ENCODE results near the gene TELO2.

Gene TELO2

GRCh38 chr16:1453316-1453715 lies 39.8 kb upstream of the TELO2 start:
- no peaks in the 10 kb centered on the region for H3K9me3 Mint-ChIP-seq
- no peaks in the 10 kb centered on the region for H3K27me3 Mint-ChIP-seq
- no peak overlapping the region for H3K4me3 Mint-ChIP-seq
- H3K27ac Mint-ChIP-seq = no peak overlapping the region
- H3K36me3 Mint-ChIP-seq = no peaks in the 10 kb centered on the region
- H3K4me1 Mint-ChIP-seq = no peaks in the 10 kb centered on the region

- H3K4me1 Mint-ChIP-seq = no peaks in the 10 kb centered on the region
- H3K9me3 Mint-ChIP-seq = no peaks in the 10 kb centered on the region
- H3K27ac Mint-ChIP-seq = no peak overlapping the region
- no peaks in the 10 kb centered on the region for H3K36me3 Mint-ChIP-seq
- H3K27me3 Mint-ChIP-seq = no peaks in the 10 kb centered on the region
- H3K4me3 Mint-ChIP-seq = no peak overlapping the region
Measured at GRCh38 chr16:1454561-1454960, 38.6 kb upstream of the TELO2 start.

GRCh38 chr16:1455190-1456171 lies 37.7 kb upstream of the TELO2 start:
- no peaks in the 10 kb centered on the region for H3K4me1 Mint-ChIP-seq
- H3K36me3 Mint-ChIP-seq = no peaks in the 10 kb centered on the region
- H3K4me3 Mint-ChIP-seq = no peak overlapping the region
- H3K27me3 Mint-ChIP-seq = no peaks in the 10 kb centered on the region
- no peak overlapping the region for H3K27ac Mint-ChIP-seq
- H3K9me3 Mint-ChIP-seq = no peaks in the 10 kb centered on the region

- Mint-ChIP-seq H3K27me3 (no peaks in the 10 kb centered on the region), H3K36me3 (no peaks in the 10 kb centered on the region), H3K27ac (no peak overlapping the region), H3K9me3 (no peaks in the 10 kb centered on the region), H3K4me1 (no peaks in the 10 kb centered on the region), H3K4me3 (no peak overlapping the region)
Measured at GRCh38 chr16:1456951-1457350, 36.2 kb upstream of the TELO2 start.

GRCh38 chr16:1457489-1458245 lies 35.5 kb upstream of the TELO2 start:
- Mint-ChIP-seq H3K4me1 (no peaks in the 10 kb centered on the region), H3K36me3 (peaks cover 2% of the 10 kb centered on the region), H3K9me3 (no peaks in the 10 kb centered on the region), H3K4me3 (no peak overlapping the region), H3K27me3 (no peaks in the 10 kb centered on the region), H3K27ac (no peak overlapping the region)

GRCh38 chr16:1458336-1458976 lies 34.7 kb upstream of the TELO2 start:
- H3K4me1 Mint-ChIP-seq = no peaks in the 10 kb centered on the region
- H3K27ac Mint-ChIP-seq = no peak overlapping the region
- H3K4me3 Mint-ChIP-seq = no peak overlapping the region
- H3K27me3 Mint-ChIP-seq = no peaks in the 10 kb centered on the region
- peaks cover 2% of the 10 kb centered on the region for H3K36me3 Mint-ChIP-seq
- H3K9me3 Mint-ChIP-seq = no peaks in the 10 kb centered on the region

GRCh38 chr16:1458977-1459341 lies 34.2 kb upstream of the TELO2 start:
- H3K9me3 Mint-ChIP-seq = no peaks in the 10 kb centered on the region
- no peaks in the 10 kb centered on the region for H3K27me3 Mint-ChIP-seq
- H3K4me3 Mint-ChIP-seq = no peak overlapping the region
- no peaks in the 10 kb centered on the region for H3K4me1 Mint-ChIP-seq
- H3K36me3 Mint-ChIP-seq = peaks cover 2% of the 10 kb centered on the region
- no peak overlapping the region for H3K27ac Mint-ChIP-seq

- Mint-ChIP-seq H3K9me3 (no peaks in the 10 kb centered on the region), H3K4me1 (no peaks in the 10 kb centered on the region), H3K4me3 (no peak overlapping the region), H3K27me3 (no peaks in the 10 kb centered on the region), H3K27ac (no peak overlapping the region), H3K36me3 (peaks cover 2% of the 10 kb centered on the region)
Measured at GRCh38 chr16:1459967-1460366, 33.2 kb upstream of the TELO2 start.

GRCh38 chr16:1460602-1461138 lies 32.5 kb upstream of the TELO2 start:
- Mint-ChIP-seq H3K27me3 (no peaks in the 10 kb centered on the region), H3K27ac (no peak overlapping the region), H3K4me1 (no peaks in the 10 kb centered on the region), H3K9me3 (no peaks in the 10 kb centered on the region), H3K4me3 (no peak overlapping the region), H3K36me3 (peaks cover 2% of the 10 kb centered on the region)

- Mint-ChIP-seq H3K27me3 (no peaks in the 10 kb centered on the region), H3K4me3 (no peak overlapping the region), H3K36me3 (peaks cover 2% of the 10 kb centered on the region), H3K4me1 (no peaks in the 10 kb centered on the region), H3K27ac (no peak overlapping the region), H3K9me3 (no peaks in the 10 kb centered on the region)
Measured at GRCh38 chr16:1461146-1461545, 32.0 kb upstream of the TELO2 start.

- Mint-ChIP-seq H3K27ac (no peak overlapping the region), H3K4me1 (peaks cover 4% of the 10 kb centered on the region), H3K36me3 (peaks cover 2% of the 10 kb centered on the region), H3K9me3 (no peaks in the 10 kb centered on the region), H3K4me3 (no peak overlapping the region), H3K27me3 (no peaks in the 10 kb centered on the region)
Measured at GRCh38 chr16:1464196-1464893, 28.8 kb upstream of the TELO2 start.

GRCh38 chr16:1464894-1465566 lies 28.1 kb upstream of the TELO2 start:
- Mint-ChIP-seq H3K36me3 (peaks cover 3% of the 10 kb centered on the region), H3K27ac (no peak overlapping the region), H3K4me1 (peaks cover 10% of the 10 kb centered on the region), H3K9me3 (no peaks in the 10 kb centered on the region), H3K4me3 (no peak overlapping the region), H3K27me3 (no peaks in the 10 kb centered on the region)

GRCh38 chr16:1465567-1465915 lies 27.6 kb upstream of the TELO2 start:
- Mint-ChIP-seq H3K4me1 (peaks cover 14% of the 10 kb centered on the region), H3K4me3 (no peak overlapping the region), H3K27me3 (no peaks in the 10 kb centered on the region), H3K36me3 (peaks cover 3% of the 10 kb centered on the region), H3K9me3 (no peaks in the 10 kb centered on the region), H3K27ac (no peak overlapping the region)

GRCh38 chr16:1466054-1466453 lies 27.1 kb upstream of the TELO2 start:
- Mint-ChIP-seq H3K4me3 (no peak overlapping the region), H3K27ac (no peak overlapping the region), H3K27me3 (no peaks in the 10 kb centered on the region), H3K4me1 (peaks cover 19% of the 10 kb centered on the region), H3K36me3 (peaks cover 3% of the 10 kb centered on the region), H3K9me3 (no peaks in the 10 kb centered on the region)

Data from activated naive CD4-positive, alpha-beta T cell treated with anti-CD3 and anti-CD28 coated beads, Interleukin-2, amount 50 U/mL, for 24 hours (primary cell).